Parietal lobe (tissue), 2 donors: ENCODE data around the gene UBE4A. TPM values are rescaled to one million over a fixed set of nuclear protein-coding genes. Genes with fewer than 3 reads are reported as not detected.

Experiments used
- small RNA-seq: library from RNA; depleted of rRNA; stranded (forward); fragments of <200 nt; gene quantifications from one replicate; pipeline ENCODE3, GENCODE V24; 2014; ENCODE audit warnings: low replicate concordance
- total RNA-seq: library from RNA; depleted of rRNA; stranded (reverse); fragments of >200 nt; gene quantifications from one replicate; pipeline ENCODE4 v1.2.3, GENCODE V29; 2014

The UBE4A gene
- total RNA-seq = 59.5 TPM

GRCh38 chr11:118359295-118359958, at the start of gene UBE4A:
Gene UBE4A, plus strand, starts transcription at chr11:118359600. Its CDS starts 5,481 bp downstream, at chr11:118365081.

DNA sequence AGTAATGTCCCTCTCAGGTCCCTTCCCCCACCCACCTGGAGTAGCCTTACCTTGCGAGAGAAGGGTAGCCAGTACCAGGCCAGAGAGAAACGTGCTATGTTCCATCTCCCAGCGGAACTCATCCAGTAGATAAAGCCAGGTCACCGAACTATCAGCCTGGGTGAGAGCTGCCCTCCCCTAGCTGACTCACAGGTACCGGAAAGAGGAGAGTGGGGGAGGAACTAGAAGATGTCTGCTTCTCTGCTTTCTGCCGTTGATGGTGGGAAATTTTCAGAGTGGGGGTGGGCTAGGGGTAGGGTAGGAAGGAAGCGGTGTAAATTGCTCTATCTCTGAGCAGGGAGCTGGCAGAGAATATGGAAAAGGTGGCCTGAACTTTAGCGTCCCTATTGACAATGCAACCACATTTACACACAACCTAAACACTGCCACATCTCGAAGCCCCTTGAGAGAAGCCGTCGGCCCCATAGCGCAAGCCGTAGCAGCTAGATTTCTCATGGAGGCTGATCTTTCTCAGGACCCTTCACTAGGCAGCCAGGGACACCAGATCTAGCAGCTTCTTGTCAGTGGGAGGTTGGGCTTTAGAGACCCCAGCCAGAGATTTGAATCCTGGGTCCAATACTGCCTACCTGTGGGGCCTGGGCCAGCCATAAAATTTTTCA, 16.8 kb upstream of the UBE4A start, which contains the start of gene CD3D:
TSS of gene CD3D (minus strand) at position 203 of the 659 bp plus-strand sequence. CDS start at position 105, 98 bp downstream.

DNA sequence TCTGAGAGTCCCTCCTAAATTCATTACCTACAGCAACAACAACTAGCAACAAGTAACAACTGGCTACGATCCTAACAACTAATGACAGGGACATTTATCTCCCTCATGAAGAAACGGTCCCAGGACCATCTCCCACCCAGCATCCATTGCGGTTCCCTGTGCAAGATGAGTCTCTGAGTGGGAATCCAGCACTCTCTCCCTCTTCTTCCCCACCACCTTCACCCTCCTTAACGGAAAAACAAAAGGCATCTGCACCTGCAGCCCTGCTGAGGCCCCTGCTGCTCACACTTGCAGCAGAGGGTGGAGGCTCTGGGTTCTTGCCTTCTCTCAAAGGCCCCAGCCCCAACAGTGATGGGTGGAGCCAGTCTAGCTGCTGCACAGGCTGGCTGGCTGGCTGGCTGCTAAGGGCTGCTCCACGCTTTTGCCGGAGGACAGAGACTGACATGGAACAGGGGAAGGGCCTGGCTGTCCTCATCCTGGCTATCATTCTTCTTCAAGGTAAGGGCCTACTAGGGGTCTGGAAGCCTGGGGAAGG, 15.4 kb upstream of the UBE4A start, which contains the start of gene CD3G:
TSS of gene CD3G (plus strand) at position 364 of the 535 bp plus-strand sequence. CDS start at position 444, 80 bp downstream.

GRCh38 chr11:118401151-118401879, 41.9 kb downstream of the UBE4A start, which contains the start of gene ATP5MG:
Gene ATP5MG, plus strand, starts transcription at chr11:118401606. Its CDS starts 60 bp downstream, at chr11:118401666.

DNA sequence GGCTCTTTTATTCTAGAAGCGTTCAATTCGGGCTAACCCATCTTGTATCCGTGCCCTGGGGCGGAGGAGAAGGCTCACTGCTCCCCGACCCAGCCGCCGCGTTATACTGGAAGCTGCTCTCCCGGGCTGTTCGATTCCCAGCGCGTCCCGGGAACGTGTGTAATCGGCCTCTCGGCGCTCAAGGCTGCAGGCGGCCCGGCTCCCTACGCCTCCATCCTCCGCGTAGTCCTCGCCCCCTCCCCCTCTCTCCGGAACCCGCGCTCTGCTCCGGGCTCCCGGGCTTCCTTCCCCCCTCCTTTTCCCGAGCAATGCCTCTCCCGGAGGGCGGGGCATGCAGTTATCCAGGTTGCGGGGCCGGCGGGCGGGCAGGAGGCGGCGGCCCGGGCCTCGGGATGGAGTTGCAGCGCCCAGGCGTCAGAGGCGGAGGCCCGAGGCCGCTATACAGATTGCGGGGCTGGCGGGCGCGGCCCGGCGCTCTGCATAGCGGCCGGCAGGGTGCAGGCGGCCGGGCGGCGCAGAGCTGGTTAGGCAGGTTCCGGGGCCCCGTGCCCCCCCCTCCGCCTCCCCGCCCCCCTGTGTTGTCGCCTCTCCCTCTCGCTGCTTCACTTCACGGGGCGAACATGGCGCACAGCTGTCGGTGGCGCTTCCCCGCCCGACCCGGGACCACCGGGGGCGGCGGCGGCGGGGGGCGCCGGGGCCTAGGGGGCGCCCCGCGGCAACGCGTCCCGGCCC, 76.7 kb downstream of the UBE4A start, which contains the start of gene KMT2A:
TSS of gene KMT2A (plus strand) at position 600 of the 732 bp plus-strand sequence. CDS start at position 621, 21 bp downstream.

Small RNAs within 50 kb of the gene (small RNA-seq; reads per million reads assigned to genes)
- gene AP001582.1 = not detected

Other genes with a start within 250 kb of the UBE4A start
- 9.1 TPM for gene SCN4B, start 206.8 kb upstream of the UBE4A start, total RNA-seq
- gene SCN2B, start 183.0 kb upstream of the UBE4A start, total RNA-seq = 3.4 TPM
- 0.31 TPM for gene JAML, start 134.6 kb upstream of the UBE4A start, total RNA-seq
- gene MPZL3, start 107.2 kb upstream of the UBE4A start, total RNA-seq = 0.63 TPM
- gene MPZL2, start 95.3 kb upstream of the UBE4A start, total RNA-seq = 0.63 TPM
- gene CD3E, start 54.9 kb upstream of the UBE4A start, total RNA-seq = not detected
- not detected for gene CD3D, start 16.9 kb upstream of the UBE4A start, total RNA-seq
- not detected for gene CD3G, start 15.3 kb upstream of the UBE4A start, total RNA-seq
- 65.7 TPM for gene ATP5MG, start 42.0 kb downstream of the UBE4A start, total RNA-seq
- 226 TPM for gene KMT2A, start 76.9 kb downstream of the UBE4A start, total RNA-seq
- gene TTC36, start 167.9 kb downstream of the UBE4A start, total RNA-seq = 7.2 TPM
- 83.3 TPM for gene TMEM25, start 171.6 kb downstream of the UBE4A start, total RNA-seq
- 30.7 TPM for gene IFT46, start 206.3 kb downstream of the UBE4A start, total RNA-seq
- 65.4 TPM for gene ARCN1, start 212.8 kb downstream of the UBE4A start, total RNA-seq
- gene PHLDB1, start 248.0 kb downstream of the UBE4A start, total RNA-seq = 129 TPM